GM23338 (cell line): ENCODE results near the gene UGT1A4. TPM values are rescaled to one million over a fixed set of nuclear protein-coding genes. Genes with fewer than 3 reads are reported as not detected.

Source experiments
- ATAC-seq: fragments of 200-7000 bp; cut with Tn5 transposase; 3 replicates; pipeline ENCODE4 v1.9.1; 2020
- DNase-seq: peaks from one replicate; pipeline ENCODE4 v3.0.0-alpha.2; 2015; ENCODE audit warnings: low spot score
- H2AFZ ChIP-seq: fragments of 200-600 bp; sonication (generic); 2 replicates; pipeline ENCODE4 v1.8.0; 2016; ENCODE audit warnings: antibody characterized with exemption, mild to moderate bottlenecking, moderate library complexity
- H3F3A ChIP-seq: fragments of 200-600 bp; sonication (generic); replicated peaks from 2 replicates; pipeline ENCODE4 v1.8.0; 2017; ENCODE audit warnings: antibody characterized with exemption, mixed run types, low read depth
- H3K27ac ChIP-seq: fragments of 200-600 bp; sonication (generic); 2 replicates; pipeline ENCODE4 v1.6.1; 2016; ENCODE audit warnings: low read depth
- H3K27me3 ChIP-seq: fragments of 200-600 bp; sonication (generic); 2 replicates; pipeline ENCODE4 v1.8.0; 2016; ENCODE audit warnings: mild to moderate bottlenecking, mixed run types, moderate library complexity; ENCODE audit not compliant: insufficient read depth
- H3K36me3 ChIP-seq: fragments of 200-600 bp; sonication (generic); 2 replicates; pipeline ENCODE4 v1.8.0; 2016; ENCODE audit warnings: mild to moderate bottlenecking; ENCODE audit not compliant: insufficient read depth
- H3K4me1 ChIP-seq: fragments of 200-600 bp; sonication (generic); 2 replicates; pipeline ENCODE4 v1.8.0; 2016; ENCODE audit warnings: mild to moderate bottlenecking, moderate library complexity; ENCODE audit not compliant: insufficient read depth
- H3K4me2 ChIP-seq: fragments of 200-600 bp; sonication (generic); 2 replicates; pipeline ENCODE4 v1.7.1; 2017; ENCODE audit warnings: mixed run types
- H3K4me3 ChIP-seq: fragments of 200-600 bp; sonication (generic); 2 replicates; pipeline ENCODE4 v1.6.1; 2016; ENCODE audit warnings: mixed run types
- H3K79me2 ChIP-seq: fragments of 200-600 bp; sonication (generic); replicated peaks from 2 replicates; pipeline ENCODE4 v1.8.0; 2017; ENCODE audit warnings: mild to moderate bottlenecking; ENCODE audit not compliant: insufficient read depth
- H3K9me2 ChIP-seq: fragments of 200-600 bp; sonication (generic); 2 replicates; pipeline ENCODE4 v1.8.0; 2017; ENCODE audit not compliant: insufficient read depth
- H4K20me1 ChIP-seq: fragments of 200-600 bp; sonication (generic); replicated peaks from 2 replicates; pipeline ENCODE4 v1.8.0; 2017; ENCODE audit warnings: mild to moderate bottlenecking; ENCODE audit not compliant: insufficient read depth
- H3K27ac Mint-ChIP-seq: 2 replicates; pipeline ENCODE4 v1.8.0; 2020; ENCODE audit warnings: inconsistent platforms, mild to moderate bottlenecking, moderate library complexity, mixed read lengths
- H3K27me3 Mint-ChIP-seq: 3 replicates; pipeline ENCODE4 v1.8.0; 2022; ENCODE audit warnings: low read depth, mild to moderate bottlenecking, moderate library complexity, mixed read lengths, inconsistent platforms; ENCODE audit not compliant: insufficient read depth, poor library complexity
- H3K36me3 Mint-ChIP-seq: 3 replicates; pipeline ENCODE4 v1.8.0; 2021; ENCODE audit warnings: low read depth, mild to moderate bottlenecking, inconsistent platforms, moderate library complexity, mixed read lengths
- H3K4me1 Mint-ChIP-seq: 3 replicates; pipeline ENCODE4 v1.8.0; 2020; ENCODE audit warnings: mild to moderate bottlenecking, inconsistent platforms, mixed read lengths
- H3K4me3 Mint-ChIP-seq: 3 replicates; pipeline ENCODE4 v1.8.0; 2021; ENCODE audit warnings: moderate library complexity, mild to moderate bottlenecking, inconsistent platforms, mixed read lengths
- H3K9me3 Mint-ChIP-seq: 3 replicates; pipeline ENCODE4 v1.8.0; 2020; ENCODE audit warnings: moderate library complexity, mild to moderate bottlenecking, inconsistent platforms, mixed read lengths
- CREB1 ChIP-seq: fragments of 250-450 bp; sonication (Bioruptor Pico); IDR thresholded peaks from 2 replicates; pipeline ENCODE4 v1.5.0; 2020; ENCODE audit warnings: low read depth, mild to moderate bottlenecking, moderate library complexity
- CTCF ChIP-seq, 2 experiments: fragments of 200-600 bp in 1 of 2; sonication (generic) in 1 of 2; conservative IDR thresholded peaks; 2 replicates each; pipeline versions ENCODE4 v1.5.1 to v1.6.1; 2016 to 2017; ENCODE audit warnings: antibody characterized with exemption in 2 of 2, low read depth in 2 of 2, mild to moderate bottlenecking in 2 of 2, moderate library complexity in 1 of 2
- ETS1 ChIP-seq: IDR thresholded peaks from 2 replicates; pipeline ENCODE4 v1.6.1; 2016; ENCODE audit warnings: antibody characterized with exemption
- EZH2 ChIP-seq: fragments of 200-600 bp; sonication (generic); IDR thresholded peaks from one replicate; pipeline ENCODE4 v1.8.0; 2017; ENCODE audit warnings: antibody characterized with exemption, mild to moderate bottlenecking, low read depth; ENCODE audit not compliant: unreplicated experiment
- EZH2phosphoT487 ChIP-seq: fragments of 200-600 bp; sonication (generic); IDR thresholded peaks from one replicate; pipeline ENCODE4 v1.8.1; 2018; ENCODE audit warnings: antibody characterized with exemption; ENCODE audit not compliant: unreplicated experiment
- JUNB ChIP-seq: IDR thresholded peaks from one replicate; pipeline ENCODE4 v1.6.1; 2016; ENCODE audit warnings: antibody characterized with exemption; ENCODE audit not compliant: unreplicated experiment
- NANOG ChIP-seq: IDR thresholded peaks from 2 replicates; pipeline ENCODE4 v1.6.1; 2016; ENCODE audit warnings: antibody characterized with exemption, borderline replicate concordance
- POLR2AphosphoS5 ChIP-seq: IDR thresholded peaks from 2 replicates; pipeline ENCODE4 v1.6.1; 2016; ENCODE audit warnings: antibody characterized with exemption, low read depth
- REST ChIP-seq: IDR thresholded peaks from one replicate; pipeline ENCODE4 v1.6.1; 2018; ENCODE audit warnings: antibody characterized with exemption; ENCODE audit not compliant: unreplicated experiment
- STAT1 ChIP-seq: IDR thresholded peaks from one replicate; pipeline ENCODE4 v1.6.1; 2016; ENCODE audit warnings: antibody characterized with exemption; ENCODE audit not compliant: unreplicated experiment
- ZNF114 ChIP-seq: fragments of 250-450 bp; sonication (Bioruptor Pico); IDR thresholded peaks from 2 replicates; pipeline ENCODE4 v1.5.0; 2020; ENCODE audit warnings: mild to moderate bottlenecking, moderate library complexity
- ZNF331 ChIP-seq: fragments of 250-450 bp; sonication (Bioruptor Pico); IDR thresholded peaks from 2 replicates; pipeline ENCODE4 v1.5.0; 2020; ENCODE audit warnings: low read depth, mild to moderate bottlenecking, moderate library complexity
- ZNF462 ChIP-seq: fragments of 250-450 bp; sonication (Bioruptor Pico); IDR thresholded peaks from 2 replicates; pipeline ENCODE4 v1.5.0; 2020; ENCODE audit warnings: mild to moderate bottlenecking, moderate library complexity
- polyA plus RNA-seq: library from polyadenylated mRNA; unstranded; fragments of >200 nt; fragmentation: Nextera tagmentation; extraction: Ambion mirVana; gene quantifications from 2 replicates; pipeline ENCODE4 v1.2.1, GENCODE V29; 2016
- total RNA-seq: library from RNA; depleted of rRNA; stranded (reverse); fragments of >200 nt; shearing (Covaris generic); gene quantifications from 2 replicates; pipeline ENCODE4 v1.2.3, GENCODE V29; 2014

The UGT1A4 gene
- total and polyA plus RNA-seq, 2 experiments from 2014 or later, result not detected

GRCh38 chr2:233789554-233789953 is 71.0 kb downstream of the UGT1A4 start:
- Histone ChIP-seq H3K36me3 (no peaks in the 10 kb centered on the region), H3K4me1 (no peaks in the 10 kb centered on the region), H3K79me2 (no peaks in the 10 kb centered on the region), H3K9me2 (no peaks in the 10 kb centered on the region), H3K4me2 (no peak overlapping the region), H3K27ac (no peak overlapping the region), H3K27me3 (no peaks in the 10 kb centered on the region), H4K20me1 (no peaks in the 10 kb centered on the region), H3K4me3 (no peak overlapping the region), H2AFZ (no peak overlapping the region), H3F3A (no peaks in the 10 kb centered on the region)
- H3K9me3 Mint-ChIP-seq, result peaks cover 12% of the 10 kb centered on the region; the same call in 2 of the 3 replicates
- peaks cover 11% of the 10 kb centered on the region for H3K27me3 Mint-ChIP-seq
- no peaks in the 10 kb centered on the region; the same call in 2 of the 3 replicates for H3K36me3 Mint-ChIP-seq
- no peak overlapping the region for H3K4me3 Mint-ChIP-seq
- H3K4me1 Mint-ChIP-seq, result no peaks in the 10 kb centered on the region; the same call in 2 of the 3 replicates
- ATAC-seq (no peak), DNase-seq (no peak)
- no peak overlapping the region for H3K27ac Mint-ChIP-seq
- TF ChIP-seq NANOG (no peak), ZNF114 (CRISPR knock-in tag) (no peak), ETS1 (no peak), CREB1 (CRISPR knock-in tag) (no peak), JUNB (no peak), REST (no peak), EZH2 (no peak), ZNF331 (no peak), POLR2AphosphoS5 (no peak), EZH2phosphoT487 (no peak), CTCF (conservative IDR thresholded peaks at IDR 0.05; ENCODE audit: low read depth in 2 of 2) (no peak), ZNF462 (no peak), STAT1 (no peak)
